Fibroblast of gingiva (primary cell): ENCODE results near the gene SLC22A31.

Experiments used
- DNase-seq: peaks from one replicate; pipeline ENCODE4 v3.0.0-alpha.2; 2011; ENCODE audit warnings: low read depth

Gene SLC22A31

GRCh38 chr16:89164847-89165680, 35.3 kb downstream of the SLC22A31 start:
- DNase-seq = no peak

DNA sequence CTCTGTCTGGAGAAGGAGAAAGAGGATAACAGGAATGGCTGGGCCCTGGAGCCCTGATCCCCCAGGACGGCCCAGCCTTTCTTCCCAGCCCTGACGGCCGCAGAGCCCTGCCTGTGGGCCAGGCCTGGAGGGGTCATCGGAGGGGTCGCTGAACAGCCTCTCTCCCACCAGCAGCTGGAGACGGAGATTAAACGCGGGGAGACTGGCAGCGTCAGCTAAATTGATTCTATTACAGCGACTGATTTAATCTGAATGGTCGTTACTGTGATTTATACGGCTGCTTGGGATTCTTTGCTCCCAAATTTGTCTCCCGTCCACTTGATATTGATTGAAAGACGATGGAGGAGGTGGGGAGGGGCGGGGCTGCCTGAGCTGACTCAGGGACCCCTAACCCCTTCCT, 35.9 kb downstream of the SLC22A31 start:
- no peak for DNase-seq

GRCh38 chr16:89163297-89163696, 37.0 kb downstream of the SLC22A31 start:
- DNase-seq = no peak

DNA sequence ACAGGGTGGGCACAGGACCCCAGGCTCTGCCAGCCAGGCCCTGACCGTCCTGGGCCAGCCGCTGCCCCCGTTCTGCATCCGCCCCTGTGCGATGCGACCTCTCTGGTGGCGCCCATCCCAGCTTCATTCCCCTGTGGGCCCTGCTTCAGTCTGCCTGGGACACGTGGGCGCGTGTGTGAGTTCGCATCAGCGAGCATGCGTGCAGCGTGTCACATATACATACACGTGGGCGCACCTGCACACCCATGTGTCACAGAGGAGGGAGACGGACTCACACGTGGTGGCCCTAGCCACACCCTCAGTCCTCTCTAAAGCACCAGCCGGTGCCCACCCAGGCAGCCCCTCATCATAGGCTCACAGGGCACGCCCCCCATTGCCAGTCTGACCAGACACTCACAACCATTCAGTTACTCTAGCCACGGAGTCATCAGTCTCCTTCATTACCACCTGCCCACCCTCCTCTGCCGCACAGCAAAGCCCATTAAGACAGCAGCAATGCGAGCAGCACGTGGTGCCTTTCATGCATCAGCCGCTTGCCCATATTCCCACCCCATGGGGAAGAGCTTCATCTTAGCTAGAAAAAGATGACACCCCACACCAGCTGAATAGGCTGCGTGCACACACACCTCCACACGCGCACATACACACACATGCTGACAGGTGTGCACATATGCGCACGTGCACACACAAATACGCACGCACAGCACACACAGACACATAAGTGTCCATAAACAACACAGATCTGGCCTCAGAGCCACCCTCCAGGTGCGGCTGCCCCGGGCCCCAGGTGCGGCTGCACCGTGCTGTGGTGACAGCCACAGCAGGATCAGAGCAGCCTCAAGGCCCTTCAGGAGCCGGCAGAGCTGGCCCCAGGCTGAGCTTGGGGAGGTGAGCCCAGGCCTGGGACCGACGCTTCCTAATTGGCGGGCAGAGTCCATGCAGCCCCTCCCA, 38.3 kb downstream of the SLC22A31 start:
- no peak for DNase-seq

DNA sequence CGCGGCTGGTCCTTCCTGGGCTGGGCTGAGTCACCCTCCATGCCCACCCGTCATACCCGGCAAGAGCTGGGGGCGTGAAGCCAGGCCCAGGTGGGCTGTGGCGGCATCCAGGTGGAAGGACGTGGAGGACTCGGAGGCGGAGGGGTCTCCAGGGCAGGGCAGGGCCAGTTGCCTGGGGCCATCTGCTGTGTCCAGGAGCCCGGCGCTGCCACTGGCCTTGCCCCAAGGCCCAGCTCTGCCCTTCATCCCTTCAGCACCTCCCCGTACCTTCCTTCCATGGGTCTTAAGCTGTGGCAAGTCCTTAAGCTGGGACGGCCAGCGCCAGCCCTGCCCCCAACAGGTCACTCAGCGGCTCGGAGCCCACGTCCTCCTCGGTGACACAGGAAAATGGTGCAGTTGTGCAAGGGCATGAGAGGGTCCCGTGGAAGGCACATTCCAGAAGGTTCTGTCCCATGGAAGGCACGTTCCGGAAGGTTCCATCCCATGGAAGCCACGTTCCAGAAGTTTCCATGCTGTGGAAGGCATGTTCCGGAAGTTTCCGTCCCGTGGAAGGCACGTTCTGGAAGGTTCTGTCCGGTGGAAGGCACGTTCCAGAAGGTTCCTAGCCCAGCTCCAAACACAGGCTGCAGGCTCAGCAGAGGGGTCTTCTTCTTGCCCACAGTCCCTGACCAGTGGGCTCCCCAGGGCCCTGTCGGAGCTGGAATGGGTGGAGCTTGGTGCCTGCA, 39.2 kb downstream of the SLC22A31 start:
- DNase-seq = no peak

DNA sequence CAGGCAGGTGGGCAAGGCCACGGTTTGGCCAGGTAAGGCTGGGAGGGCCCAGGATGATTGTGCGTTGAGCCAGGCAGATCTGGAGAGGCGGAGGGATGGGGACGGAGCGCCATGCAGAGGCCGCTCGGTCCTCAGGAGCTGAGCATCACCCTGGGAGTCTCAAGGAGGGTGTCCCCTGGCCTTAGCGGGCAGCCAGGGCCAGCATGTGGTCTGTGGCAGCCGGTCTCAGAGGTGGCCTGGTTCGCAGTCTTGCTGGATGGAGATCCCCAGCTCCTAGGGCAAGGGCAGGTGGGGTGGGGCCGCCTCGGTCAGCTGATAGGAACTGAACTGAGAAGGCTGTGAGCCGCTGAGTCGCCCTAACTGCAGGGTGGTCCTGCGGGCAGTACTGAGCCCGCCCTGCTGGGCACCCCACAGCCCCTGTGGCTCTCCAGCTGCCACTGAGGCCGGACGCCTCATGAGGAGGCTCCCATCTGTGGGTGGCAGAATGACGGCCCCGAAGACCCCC, 40.4 kb downstream of the SLC22A31 start:
- no peak for DNase-seq

- no peak for DNase-seq
Measured at GRCh38 chr16:89159066-89159849, 41.1 kb downstream of the SLC22A31 start.

- no peak for DNase-seq
Measured at GRCh38 chr16:89157778-89158177, 42.6 kb downstream of the SLC22A31 start.

DNA sequence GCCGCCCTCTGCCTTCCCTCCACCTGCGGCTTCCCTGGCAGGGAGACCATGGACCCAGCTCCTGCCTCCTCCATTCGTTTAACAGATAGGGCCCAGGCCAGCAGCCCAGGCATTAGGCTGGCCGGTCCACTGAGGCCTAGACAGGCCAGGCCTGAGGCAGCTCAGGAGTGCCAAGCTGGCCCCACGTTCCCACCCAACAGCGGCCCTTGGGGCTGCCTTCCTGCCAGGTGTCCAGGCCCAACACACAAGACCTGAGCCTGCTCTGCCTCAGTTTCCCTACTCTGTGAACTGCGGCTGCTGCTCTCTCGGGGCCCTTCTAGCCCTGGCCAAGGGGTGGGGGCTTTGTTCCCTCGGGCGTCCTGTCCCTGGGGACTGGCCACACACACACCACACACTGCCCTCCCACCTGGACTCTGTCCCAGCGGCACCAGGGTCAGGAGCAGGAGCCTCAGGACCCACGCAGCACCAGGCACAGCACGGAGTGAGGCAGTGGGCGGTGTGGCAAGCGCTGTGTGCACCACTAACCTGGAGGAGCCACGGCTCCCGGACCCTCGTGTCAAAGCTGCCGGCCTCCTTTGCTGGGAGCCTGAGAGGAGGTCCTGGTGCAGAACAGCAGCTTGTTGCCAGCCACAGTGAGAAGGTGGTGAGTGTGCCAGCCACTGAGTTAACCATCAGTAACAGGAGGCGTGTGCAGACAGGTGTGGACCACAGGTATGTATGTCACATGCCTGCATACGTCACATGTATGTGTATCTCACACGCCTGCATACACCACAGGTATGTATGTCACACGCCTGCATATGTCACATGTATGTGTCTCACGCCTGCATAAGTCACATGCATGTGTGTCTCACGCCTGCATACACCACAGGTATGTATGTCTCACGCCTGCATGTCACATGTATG, 43.3 kb downstream of the SLC22A31 start:
- DNase-seq = no peak

DNA sequence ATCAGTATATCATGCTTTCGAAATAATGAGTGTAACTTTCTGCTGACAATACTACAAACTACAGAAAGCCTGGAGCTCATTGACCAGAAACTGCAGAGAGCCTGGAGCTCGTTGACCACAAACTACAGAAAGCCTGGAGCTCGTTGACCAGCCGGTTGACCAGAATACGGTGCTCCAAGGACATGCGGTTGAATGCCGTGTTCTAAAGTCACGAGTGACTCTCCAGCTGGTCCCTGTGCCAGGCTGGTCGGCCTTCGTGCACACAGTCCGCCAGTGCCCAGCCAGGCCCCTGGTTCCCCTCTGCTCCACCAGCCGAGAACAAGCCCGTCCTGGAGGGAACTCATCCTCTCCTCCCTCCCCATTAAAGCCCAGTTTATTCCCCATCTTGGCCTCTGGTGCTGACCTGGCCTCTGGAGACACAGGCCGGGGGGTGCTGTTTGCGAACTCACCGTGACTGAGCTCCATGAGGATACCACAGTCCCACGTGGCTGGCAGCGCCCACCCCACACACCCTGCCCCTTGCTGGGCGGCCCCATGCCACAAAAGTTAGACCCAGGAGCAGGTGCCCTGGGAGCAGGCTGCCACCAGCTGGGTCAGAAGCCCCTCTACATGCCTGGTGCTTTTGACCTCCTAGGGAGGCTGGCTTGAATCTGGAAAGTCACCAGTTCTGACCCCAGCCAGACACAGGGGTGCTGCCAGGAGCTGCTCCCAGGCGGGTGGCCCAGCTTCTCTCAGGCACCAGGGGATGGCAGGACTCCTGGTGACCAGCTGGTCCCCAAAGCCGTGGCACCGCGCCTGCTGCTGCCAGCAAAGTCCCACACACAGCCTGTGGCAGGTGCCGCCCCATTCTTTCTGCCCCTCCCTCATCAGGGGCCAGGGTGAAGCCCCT, 44.2 kb downstream of the SLC22A31 start:
- peak; percentile 33 for DNase-seq

DNA sequence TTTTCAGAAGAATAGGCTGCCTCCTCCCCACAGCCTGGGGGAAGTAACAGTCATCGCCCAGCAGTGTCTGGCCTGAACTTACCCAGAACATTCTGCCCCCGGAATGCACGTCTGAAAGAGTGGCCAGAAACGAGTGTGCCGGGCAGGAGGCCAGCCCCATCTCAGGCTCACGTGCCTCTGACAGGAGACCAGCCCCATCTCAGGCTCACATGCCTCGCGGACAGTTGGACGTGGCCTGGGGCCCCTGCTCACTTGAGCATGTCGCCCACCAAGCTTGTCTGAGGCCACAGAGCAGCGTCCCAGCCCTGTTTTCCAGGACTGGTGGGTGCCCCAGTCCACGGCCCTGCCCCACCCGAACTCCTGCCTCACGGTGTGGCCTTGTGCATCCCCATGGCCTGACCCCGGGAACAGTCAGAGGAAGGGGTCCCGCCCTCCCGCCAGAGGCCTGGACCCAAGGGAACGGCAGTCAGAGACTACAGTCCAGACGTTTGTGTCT, 45.1 kb downstream of the SLC22A31 start:
- DNase-seq = peak; percentile 82

DNA sequence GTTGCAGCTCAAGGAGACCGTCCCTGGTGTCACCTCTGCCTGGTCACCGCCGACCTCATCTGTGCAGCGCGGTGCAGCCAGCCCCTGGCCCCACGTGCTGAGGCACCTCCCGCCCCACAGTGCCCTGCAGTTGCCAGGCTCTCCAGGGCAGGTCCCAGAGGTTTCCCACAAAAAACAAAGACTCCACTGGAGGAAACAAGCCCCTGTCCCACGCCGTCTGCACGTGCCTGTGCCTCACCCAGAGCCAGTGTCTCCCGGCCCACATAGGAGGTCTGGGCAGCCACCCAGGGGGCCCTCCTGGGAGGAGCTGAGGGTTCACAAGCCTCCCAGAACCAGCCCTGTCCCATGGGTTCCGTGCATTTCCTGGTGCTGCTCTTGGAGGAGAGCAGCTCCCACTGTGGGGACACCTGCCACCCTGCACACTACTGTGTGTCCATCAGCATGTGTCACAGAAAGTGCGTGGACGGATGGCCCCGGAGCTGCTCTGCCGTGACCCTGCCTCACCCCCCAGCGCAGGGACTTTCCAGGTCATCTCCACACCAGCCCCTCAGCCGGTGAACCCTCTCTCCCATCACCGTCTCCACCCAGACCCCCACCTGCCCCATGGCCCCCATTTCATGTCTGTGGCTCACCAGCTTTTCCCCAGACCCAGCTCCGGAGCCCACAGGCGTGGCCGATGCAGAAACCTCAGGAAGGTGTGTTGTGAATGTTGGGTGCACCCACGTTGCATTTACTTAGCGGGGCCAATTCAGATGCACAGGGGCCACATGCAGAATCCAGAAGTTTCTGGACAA, 45.8 kb downstream of the SLC22A31 start:
- DNase-seq = no peak

DNA sequence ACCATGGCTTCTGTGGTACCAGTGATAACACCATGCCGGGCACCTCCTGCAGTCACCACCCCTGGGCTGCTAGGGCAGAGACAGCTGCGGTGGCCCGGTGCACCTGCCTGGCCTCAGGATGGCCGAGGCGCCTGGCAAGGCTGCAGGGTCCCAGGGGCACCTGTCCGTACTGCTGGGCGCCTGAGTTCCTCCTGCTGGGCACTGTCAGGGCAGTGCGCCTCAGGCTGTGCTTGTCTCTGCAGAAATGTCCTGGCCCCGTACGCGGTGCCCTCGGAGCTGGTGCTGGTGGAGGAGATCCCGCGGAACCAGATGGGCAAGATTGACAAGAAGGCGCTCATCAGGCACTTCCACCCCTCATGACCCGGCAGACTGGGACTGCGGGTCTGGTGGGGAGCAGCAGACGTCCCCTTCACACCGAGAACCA, 46.5 kb downstream of the SLC22A31 start:
- DNase-seq = no peak

DNA sequence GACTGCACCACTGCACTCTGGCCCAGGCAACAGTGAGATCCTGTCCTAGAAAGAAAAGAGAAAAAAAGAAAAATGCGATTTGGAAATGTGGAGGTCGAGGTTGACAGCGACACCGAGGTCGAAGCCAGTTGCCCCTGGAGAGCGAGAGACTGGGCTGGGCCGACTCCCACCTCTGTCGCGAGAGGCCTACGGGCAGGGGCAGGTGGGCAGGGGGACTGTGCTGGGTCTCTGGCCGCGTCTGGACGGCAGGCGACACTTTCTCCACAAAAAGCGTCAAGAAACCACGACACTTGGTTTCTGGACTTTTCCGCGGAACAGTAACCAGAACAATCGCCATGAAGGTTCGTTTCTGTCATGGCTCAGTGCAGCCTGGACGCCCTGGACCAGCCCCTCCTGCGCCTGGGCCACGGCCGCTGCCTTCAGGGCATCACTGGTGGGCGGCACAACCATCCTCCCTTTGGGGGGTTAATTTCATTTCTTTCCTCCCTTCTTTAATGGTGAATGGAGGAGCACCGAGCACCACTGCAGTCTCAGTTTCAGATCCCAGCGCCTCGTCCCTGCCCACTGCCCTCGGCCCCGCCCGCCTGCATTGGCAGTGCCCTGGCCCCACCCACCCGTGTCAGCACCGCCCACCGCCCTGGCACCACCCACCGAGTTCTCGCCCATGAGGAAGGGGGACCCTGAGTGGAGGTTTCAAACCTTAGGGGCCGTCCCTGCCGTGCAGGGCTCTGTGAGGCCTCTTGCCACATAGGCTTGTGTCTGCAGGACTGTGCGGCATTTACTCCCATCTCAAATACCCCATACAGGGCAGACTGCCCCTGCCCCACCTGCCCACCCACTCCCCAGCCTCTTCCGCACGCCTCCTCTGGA, 47.3 kb downstream of the SLC22A31 start:
- no peak for DNase-seq

GRCh38 chr16:89150981-89151380, 49.4 kb downstream of the SLC22A31 start:
- DNase-seq = no peak

DNA sequence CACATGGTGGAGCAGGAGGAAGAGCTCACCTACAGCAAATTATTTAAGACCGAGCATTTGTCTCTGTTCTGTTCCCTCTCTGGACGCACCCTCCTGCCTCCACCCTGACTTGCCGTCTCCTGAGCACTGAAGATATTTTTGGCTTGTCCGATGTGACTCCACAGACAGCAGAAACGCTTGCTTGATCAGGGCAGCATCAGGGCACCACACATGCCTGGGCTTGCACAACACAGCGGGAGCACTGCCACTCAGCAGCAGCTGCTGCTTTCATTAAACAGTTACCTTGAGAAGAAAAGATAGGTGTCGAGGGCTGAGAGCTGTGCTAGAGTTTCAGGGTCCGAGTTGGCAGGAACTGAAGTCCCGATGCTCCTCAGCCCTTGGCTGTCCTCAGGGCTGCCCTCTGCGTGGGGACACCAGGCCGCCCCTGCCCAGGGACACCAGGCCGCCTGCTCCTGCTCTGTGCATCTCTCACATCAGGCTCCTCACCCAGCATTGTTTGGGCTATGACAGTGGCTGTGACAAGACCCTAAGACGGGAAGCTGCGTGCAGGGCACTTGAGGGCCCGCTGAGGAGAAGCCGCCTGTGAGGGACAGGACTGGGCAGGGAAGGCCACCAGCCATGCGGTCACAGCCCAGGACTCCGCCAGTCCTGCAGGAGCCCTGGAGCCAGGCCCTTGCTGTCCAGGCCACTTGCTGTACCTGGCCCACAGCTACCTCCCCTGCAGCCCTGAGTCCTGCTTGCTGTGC, 50.1 kb downstream of the SLC22A31 start:
- no peak for DNase-seq
